ENCODE results near the gene PLAAT5.

The PLAAT5 gene

GRCh38 chr11:63489879-63490278 is 1.1 kb downstream of the PLAAT5 start:
- H3K4me3 ChIP-seq (ENCODE audit: low read depth, low read length), result no peak overlapping the region
- TF ChIP-seq CTCF (IDR thresholded peaks at IDR 0.05; ENCODE audit: low read depth, low read length), result no peak
- DNase-seq (ENCODE audit: low read depth, low spot score), result peak; percentile 67
- in situ Hi-C loops (cut with HindIII; ENCODE audit: low sequenced_read_pairs), result no loop called here

- no peak for TF ChIP-seq CTCF (IDR thresholded peaks at IDR 0.05; ENCODE audit: low read depth, low read length)
- in situ Hi-C loops (cut with HindIII; ENCODE audit: low sequenced_read_pairs), result no loop called here
- DNase-seq (ENCODE audit: low read depth, low spot score), result no peak
Observed at GRCh38 chr11:63488789-63489188, 2.2 kb downstream of the PLAAT5 start.

DNA sequence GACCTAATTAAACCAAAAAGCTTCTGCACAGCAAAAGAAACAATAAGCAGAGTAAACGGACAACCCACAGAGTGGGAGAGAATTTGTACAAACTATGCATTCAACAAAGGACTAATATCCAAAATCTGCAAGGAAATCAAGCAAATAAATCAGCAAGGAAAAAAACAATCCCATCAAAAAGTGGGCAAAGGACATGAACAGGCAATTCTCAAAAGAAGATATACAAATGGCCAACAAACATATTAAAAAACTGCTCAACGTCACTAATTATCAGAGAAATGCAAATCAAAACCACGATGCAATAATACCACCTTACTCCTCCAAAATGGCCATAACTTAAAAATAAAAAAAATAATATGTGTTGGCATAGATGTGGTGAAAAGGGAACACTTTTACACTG is 5.2 kb downstream of the PLAAT5 start:
- TF ChIP-seq CTCF (IDR thresholded peaks at IDR 0.05; ENCODE audit: low read depth, low read length), result no peak
- no peak for DNase-seq (ENCODE audit: low read depth, low spot score)
- in situ Hi-C loops (cut with HindIII; ENCODE audit: low sequenced_read_pairs), result no loop called here
- no peak overlapping the region for H3K4me3 ChIP-seq (ENCODE audit: low read depth, low read length)

More at GRCh38 chr11:63488789-63489188, 2.2 kb downstream of the PLAAT5 start:
- no peak overlapping the region for H3K4me3 ChIP-seq (ENCODE audit: low read depth, low read length)

DNA sequence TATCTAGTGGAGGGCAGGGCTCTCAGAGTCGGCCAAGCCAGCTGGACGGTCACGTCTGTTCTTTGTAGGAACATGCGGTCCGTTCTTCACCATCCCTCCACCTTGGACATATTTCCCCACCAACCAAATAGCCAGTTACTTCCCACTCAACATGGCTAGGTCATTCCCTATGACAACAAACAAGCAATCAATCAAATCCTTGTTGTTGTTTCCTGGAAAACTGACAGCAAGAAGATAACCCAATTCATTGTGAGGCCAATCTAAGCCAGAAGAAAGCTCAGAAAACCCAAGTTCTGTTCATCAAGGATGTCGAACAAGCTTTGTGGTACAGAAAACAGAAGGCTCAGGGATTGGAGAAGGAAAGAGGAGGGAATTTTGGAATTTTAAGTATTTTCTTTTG is 10.9 kb downstream of the PLAAT5 start:
- DNase-seq (ENCODE audit: low read depth, low spot score), result no peak
- H3K4me3 ChIP-seq (ENCODE audit: low read depth, low read length), result no peak overlapping the region
- no peak for TF ChIP-seq CTCF (IDR thresholded peaks at IDR 0.05; ENCODE audit: low read depth, low read length)
- in situ Hi-C loops (cut with HindIII; ENCODE audit: low sequenced_read_pairs), result no loop called here

DNA sequence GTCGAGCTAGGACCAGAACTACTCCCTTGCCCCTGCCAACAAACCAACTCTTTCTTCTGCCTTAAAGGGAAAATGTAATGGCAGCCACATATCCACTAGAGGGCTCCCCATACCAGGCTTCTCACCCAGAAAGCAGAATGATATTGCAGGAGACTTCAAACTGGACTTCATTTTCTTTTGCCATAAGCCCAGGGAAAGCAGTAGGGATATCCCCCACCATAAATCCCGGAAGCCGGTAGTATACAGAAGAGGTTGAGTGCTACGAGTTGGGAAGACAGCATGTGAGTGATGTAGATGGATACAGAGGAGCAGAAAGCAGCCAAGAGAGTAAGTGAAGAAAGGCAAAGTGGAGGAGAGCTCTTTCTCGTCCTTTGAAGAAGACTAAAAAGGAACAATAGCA is 12.1 kb downstream of the PLAAT5 start:
- H3K4me3 ChIP-seq (ENCODE audit: low read depth, low read length), result no peak overlapping the region
- in situ Hi-C loops (cut with HindIII; ENCODE audit: low sequenced_read_pairs), result no loop called here
- DNase-seq (ENCODE audit: low read depth, low spot score), result peak; percentile 84
- peak; percentile 88 for TF ChIP-seq CTCF (IDR thresholded peaks at IDR 0.05; ENCODE audit: low read depth, low read length)

- no peak overlapping the region for H3K4me3 ChIP-seq (ENCODE audit: low read depth, low read length)
- no peak for TF ChIP-seq CTCF (IDR thresholded peaks at IDR 0.05; ENCODE audit: low read depth, low read length)
- in situ Hi-C loops (cut with HindIII; ENCODE audit: low sequenced_read_pairs), result no loop called here
- DNase-seq (ENCODE audit: low read depth, low spot score), result no peak
Observed at GRCh38 chr11:63476618-63477017, 14.3 kb downstream of the PLAAT5 start.

DNA sequence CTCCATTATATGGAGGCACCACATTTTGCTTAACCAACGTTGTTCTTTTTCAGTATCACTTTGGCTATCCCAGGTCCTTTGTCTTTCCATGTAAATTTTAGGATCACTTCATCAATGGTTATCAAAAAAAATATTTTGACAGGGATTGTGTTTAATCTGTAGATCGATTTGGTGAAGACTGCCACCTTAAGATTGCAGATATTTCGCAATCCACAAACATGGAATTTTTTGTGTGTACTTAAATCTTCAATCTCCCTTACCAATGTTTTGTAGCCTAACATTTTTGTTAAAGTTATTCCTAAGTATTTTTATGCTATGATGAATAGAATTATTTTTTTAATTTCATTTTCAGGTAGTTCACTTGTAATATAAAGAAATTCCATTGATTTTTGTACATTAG is 18.6 kb downstream of the PLAAT5 start:
- no peak overlapping the region for H3K4me3 ChIP-seq (ENCODE audit: low read depth, low read length)
- DNase-seq (ENCODE audit: low read depth, low spot score), result no peak
- no peak for TF ChIP-seq CTCF (IDR thresholded peaks at IDR 0.05; ENCODE audit: low read depth, low read length)
- in situ Hi-C loops (cut with HindIII; ENCODE audit: low sequenced_read_pairs), result no loop called here
